Ectodermal cell (in vitro differentiated cells): Measurements from ENCODE around the gene ITK.

Experiments used
- H3K27ac ChIP-seq: 2 replicates; pipeline ENCODE4 v1.7.0; 2013; ENCODE audit warnings: mild to moderate bottlenecking, low read depth, low read length; ENCODE audit not compliant: insufficient read depth, poor library complexity, severe bottlenecking
- H3K27me3 ChIP-seq: 2 replicates; pipeline ENCODE4 v1.7.0; 2013; ENCODE audit warnings: mild to moderate bottlenecking, low read length; ENCODE audit not compliant: insufficient read depth, control insufficient read depth, poor library complexity, severe bottlenecking
- H3K36me3 ChIP-seq: one replicate; pipeline ENCODE4 v1.7.0; 2013; ENCODE audit warnings: low read length; ENCODE audit not compliant: control insufficient read depth, insufficient read depth
- H3K4me1 ChIP-seq: one replicate; pipeline ENCODE4 v1.7.0; 2013; ENCODE audit warnings: low read length; ENCODE audit not compliant: control insufficient read depth, insufficient read depth
- H3K4me3 ChIP-seq: 2 replicates; pipeline ENCODE4 v1.7.0; 2013; ENCODE audit warnings: low read depth, low read length, control low read depth; ENCODE audit not compliant: insufficient read depth
- H3K9me3 ChIP-seq: 2 replicates; pipeline ENCODE4 v1.7.0; 2013; ENCODE audit warnings: mild to moderate bottlenecking, low read length, moderate library complexity; ENCODE audit not compliant: control insufficient read depth
- WGBS, 2 experiments: methylation state at CpG; one replicate each; pipeline ENCODE4 v1.1.7; 2013; ENCODE audit warnings: missing lambda C conversion rate in 2 of 2; 5-methylcytosine and 5-hydroxymethylcytosine counted together

The ITK gene

GRCh38 chr5:157303667-157304327, 123.2 kb downstream of the ITK start:
- Histone ChIP-seq H3K4me1 (no peaks in the 10 kb centered on the region), H3K36me3 (no peaks in the 10 kb centered on the region), H3K27ac (no peak overlapping the region), H3K4me3 (no peak overlapping the region), H3K27me3 (no peaks in the 10 kb centered on the region), H3K9me3 (no peaks in the 10 kb centered on the region)
- WGBS, 2 experiments, result 76 to 83% methylated on average over 8 of the region's 8 CpGs
